HL-60 (cell line): ENCODE data around the gene PIK3CA.

ENCODE experiments used
- DNase-seq, 2 experiments: peaks; one replicate each; pipeline ENCODE4 v3.0.0-alpha.2; 2010 to 2020; ENCODE audit warnings: low read depth in 1 of 2, low spot score in 1 of 2
- H3K27ac ChIP-seq: fragments of 250-450 bp; sonication (Bioruptor Pico); replicated peaks from 2 replicates; pipeline ENCODE4 v1.5.1; 2020; ENCODE audit warnings: mild to moderate bottlenecking, moderate library complexity
- H3K27me3 ChIP-seq: fragments of 250-450 bp; sonication (Bioruptor Pico); 2 replicates; pipeline ENCODE4 v1.5.1; 2021; ENCODE audit warnings: mild to moderate bottlenecking, moderate library complexity; ENCODE audit not compliant: insufficient read depth, poor library complexity, severe bottlenecking
- H3K4me3 ChIP-seq: replicated peaks from 2 replicates; pipeline ENCODE4 v1.5.1; 2011; ENCODE audit warnings: mild to moderate bottlenecking, control low read depth, low read length; ENCODE audit not compliant: insufficient read depth
- CTCF ChIP-seq: IDR thresholded peaks from one replicate; pipeline ENCODE4 v1.5.1; 2011; ENCODE audit warnings: low read length, control low read depth, inconsistent platforms; ENCODE audit not compliant: insufficient read depth
- GABPA ChIP-seq: IDR thresholded peaks from 2 replicates; pipeline ENCODE4 v1.6.1; 2012; ENCODE audit warnings: low read depth
- POLR2AphosphoS5 ChIP-seq: IDR thresholded peaks from 2 replicates; pipeline ENCODE4 v1.6.1; 2012; ENCODE audit warnings: low read depth
- REST ChIP-seq: IDR thresholded peaks from 2 replicates; pipeline ENCODE4 v1.6.1; 2012; ENCODE audit warnings: low read depth; ENCODE audit not compliant: insufficient replicate concordance
- SPI1 ChIP-seq: IDR thresholded peaks from 2 replicates; pipeline ENCODE4 v1.6.1; 2012; ENCODE audit warnings: low read depth, mild to moderate bottlenecking, borderline replicate concordance
- long read RNA-seq: library from polyadenylated mRNA; unstranded; transcript quantifications from one replicate; pipeline ENCODE4 v2.0.0, GENCODE V29; 2020

Gene PIK3CA
- long read RNA-seq, full-length matches to known transcripts, result 1 of 10 reads
- long read RNA-seq, partial matches to known transcripts, result 4 of 10 reads
- long read RNA-seq, other reads (novel, unspliced or antisense), result 5 of 10 reads

- DNase-seq, result peak; percentile 88 to 98
- Histone ChIP-seq H3K4me3 (peak within 1 kb of the TSS; percentile 88), H3K27ac (peak within 1 kb of the TSS; percentile 91), H3K27me3 (no peaks in the 10 kb centered on the region)
- 0 out of 2 replicates have a peak, but pooled peaks have one; percentile 7 for TF ChIP-seq POLR2AphosphoS5
- TF ChIP-seq REST, result no peak
- no peak for TF ChIP-seq SPI1
- TF ChIP-seq GABPA, result peak; percentile 95
- no peak for TF ChIP-seq CTCF
Measured at GRCh38 chr3:179147873-179148615, at the start of gene PIK3CA. Gene PIK3CA, plus strand, starts transcription at chr3:179148357. Its CDS starts 50,469 bp downstream, at chr3:179198826.

- no peak for TF ChIP-seq SPI1
- TF ChIP-seq GABPA, result no peak
- H3K4me3 ChIP-seq, result no peak overlapping the region
- no peaks in the 10 kb centered on the region for H3K27me3 ChIP-seq
- DNase-seq, result no peak
- H3K27ac ChIP-seq, result no peak overlapping the region
Measured at GRCh38 chr3:179098388-179099077, 49.6 kb upstream of the PIK3CA start.

DNA sequence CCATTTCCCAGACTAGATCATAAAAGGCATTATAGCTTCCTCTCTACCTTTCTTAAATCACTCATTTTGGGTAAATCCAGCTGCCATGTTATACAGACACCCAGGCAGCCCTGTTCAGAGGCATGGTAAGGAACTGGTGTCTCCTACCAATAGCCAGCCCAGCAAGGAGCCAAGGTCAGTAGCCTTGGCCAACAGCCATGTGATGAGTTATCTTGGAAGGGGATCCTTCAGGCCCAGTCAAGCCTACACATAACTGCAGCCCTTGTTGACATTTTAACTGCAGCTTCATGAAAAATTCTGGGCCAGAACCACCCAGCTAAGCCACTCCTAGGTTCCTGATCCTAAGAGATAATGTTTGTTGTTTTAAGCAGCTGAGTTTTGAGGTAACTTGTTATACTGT, 47.5 kb upstream of the PIK3CA start:
- TF ChIP-seq CTCF (no peak), SPI1 (no peak), POLR2AphosphoS5 (no peak), GABPA (no peak), REST (no peak)
- DNase-seq, result no peak
- no peak overlapping the region for H3K4me3 ChIP-seq

DNA sequence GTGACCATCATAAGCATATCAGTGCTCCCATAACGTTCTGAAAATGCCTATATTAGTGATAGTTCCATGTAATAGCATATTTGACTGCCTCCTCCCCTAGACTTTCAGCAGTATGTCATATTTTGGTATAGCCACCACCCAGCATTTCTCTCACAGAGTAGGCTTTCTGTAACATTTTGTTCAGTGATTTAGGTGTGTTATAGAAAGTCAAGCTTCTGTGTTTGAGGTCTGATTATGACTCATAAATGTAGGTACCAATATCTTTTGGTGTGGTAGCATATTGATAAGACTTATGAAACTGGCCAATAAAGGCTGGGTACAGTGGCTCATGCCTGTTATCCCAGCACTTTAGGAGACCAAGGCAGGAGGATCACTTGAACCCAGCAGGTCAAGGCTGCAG, 42.3 kb upstream of the PIK3CA start:
- TF ChIP-seq GABPA (no peak), POLR2AphosphoS5 (no peak), SPI1 (no peak), CTCF (no peak), REST (no peak)
- no peak overlapping the region for H3K27ac ChIP-seq
- no peaks in the 10 kb centered on the region for H3K27me3 ChIP-seq
- no peak for DNase-seq
- H3K4me3 ChIP-seq, result no peak overlapping the region

More for the DNA sequence above, 47.5 kb upstream of the PIK3CA start:
- Histone ChIP-seq H3K27ac (no peak overlapping the region), H3K27me3 (no peaks in the 10 kb centered on the region)
